DND-41 (cell line): ENCODE data around the gene MDH1.

Experiments
- CTCF ChIP-seq: IDR thresholded peaks from 2 replicates; pipeline ENCODE4 v1.5.1; 2012; ENCODE audit warnings: borderline replicate concordance, low read length, moderate library complexity, mild to moderate bottlenecking; ENCODE audit not compliant: poor library complexity, severe bottlenecking; ENCODE audit errors: extremely low read depth
- EZH2 ChIP-seq: IDR thresholded peaks from 3 replicates; pipeline ENCODE4 v1.6.1; 2012; ENCODE audit warnings: borderline replicate concordance, low read depth, mild to moderate bottlenecking, moderate library complexity, low read length, inconsistent platforms; ENCODE audit not compliant: severe bottlenecking

- TF ChIP-seq EZH2 (no peak), CTCF (no peak)
Measured at GRCh38 chr2:63631501-63631900, 42.7 kb downstream of the MDH1 start.
